H9 (cell line): ENCODE measurements around the gene BABAM1. TPM values are rescaled to one million over a fixed set of nuclear protein-coding genes. Genes with fewer than 3 reads are reported as not detected.
A peak's percentile ranks its signal among the peaks of the same experiment; 100 is the strongest.

Source experiments
- DNase-seq: peaks from one replicate; pipeline ENCODE4 v3.0.0-alpha.2; 2017
- H2AFZ ChIP-seq: one replicate; pipeline ENCODE4 v1.6.1; 2013; ENCODE audit warnings: mild to moderate bottlenecking, low read length, control low read depth, moderate library complexity
- H2AK5ac ChIP-seq: 2 replicates; pipeline ENCODE4 v1.6.1; 2013; ENCODE audit warnings: low read length, control low read depth, mixed read lengths; ENCODE audit not compliant: insufficient read length
- H2BK120ac ChIP-seq: one replicate; pipeline ENCODE4 v1.6.1; 2013; ENCODE audit warnings: low read depth, mild to moderate bottlenecking, low read length, control low read depth, inconsistent platforms; ENCODE audit not compliant: poor library complexity, severe bottlenecking
- H2BK12ac ChIP-seq: 2 replicates; pipeline ENCODE4 v1.6.1; 2013; ENCODE audit warnings: low read length, control low read depth, mixed read lengths, low read depth; ENCODE audit not compliant: insufficient read length
- H2BK15ac ChIP-seq: 2 replicates; pipeline ENCODE4 v1.6.1; 2013; ENCODE audit warnings: low read depth, low read length, control low read depth
- H2BK20ac ChIP-seq: one replicate; pipeline ENCODE4 v1.6.1; 2013; ENCODE audit warnings: low read depth, mild to moderate bottlenecking, low read length, control low read depth, inconsistent platforms; ENCODE audit not compliant: poor library complexity, severe bottlenecking
- H2BK5ac ChIP-seq: 2 replicates; pipeline ENCODE4 v1.6.1; 2013; ENCODE audit warnings: low read length, control low read depth, mixed read lengths; ENCODE audit not compliant: insufficient read length
- H3K14ac ChIP-seq: 2 replicates; pipeline ENCODE4 v1.6.1; 2013; ENCODE audit warnings: low read length, control low read depth; ENCODE audit not compliant: insufficient read depth
- H3K18ac ChIP-seq: 2 replicates; pipeline ENCODE4 v1.6.1; 2013; ENCODE audit warnings: low read depth, mild to moderate bottlenecking, mixed read lengths, low read length, control low read depth; ENCODE audit not compliant: insufficient read length
- H3K23ac ChIP-seq: 2 replicates; pipeline ENCODE4 v1.6.1; 2013; ENCODE audit warnings: low read length, control low read depth, mixed read lengths, low read depth; ENCODE audit not compliant: insufficient read length
- H3K23me2 ChIP-seq: 2 replicates; pipeline ENCODE4 v1.6.1; 2013; ENCODE audit warnings: low read depth, mild to moderate bottlenecking, mixed read lengths, low read length, control low read depth; ENCODE audit not compliant: insufficient read length, poor library complexity, severe bottlenecking
- H3K27ac ChIP-seq: 2 replicates; pipeline ENCODE4 v1.5.1; 2013; ENCODE audit warnings: low read length, control low read depth, mixed read lengths, low read depth; ENCODE audit not compliant: insufficient read length
- H3K27me3 ChIP-seq: 2 replicates; pipeline ENCODE4 v1.6.1; 2013; ENCODE audit warnings: low read length, control low read depth, inconsistent platforms; ENCODE audit not compliant: insufficient read depth
- H3K4ac ChIP-seq: 2 replicates; pipeline ENCODE4 v1.6.1; 2013; ENCODE audit warnings: low read depth, mild to moderate bottlenecking, control low read depth, inconsistent platforms, low read length, moderate library complexity
- H3K4me1 ChIP-seq: 2 replicates; pipeline ENCODE4 v1.6.1; 2013; ENCODE audit warnings: low read length, control low read depth, inconsistent platforms; ENCODE audit not compliant: insufficient read depth
- H3K4me2 ChIP-seq: 2 replicates; pipeline ENCODE4 v1.6.1; 2013; ENCODE audit warnings: low read length, control low read depth, mixed read lengths; ENCODE audit not compliant: insufficient read length, insufficient read depth
- H3K56ac ChIP-seq: 2 replicates; pipeline ENCODE4 v1.6.1; 2013; ENCODE audit warnings: low read depth, mild to moderate bottlenecking, mixed read lengths, low read length, control low read depth; ENCODE audit not compliant: insufficient read length
- H3K79me1 ChIP-seq: 2 replicates; pipeline ENCODE4 v1.6.1; 2013; ENCODE audit warnings: low read depth, mild to moderate bottlenecking, moderate library complexity, low read length, control low read depth, inconsistent platforms; ENCODE audit not compliant: insufficient read depth, poor library complexity, severe bottlenecking
- H3K79me2 ChIP-seq: 2 replicates; pipeline ENCODE4 v1.6.1; 2013; ENCODE audit warnings: low read length, control low read depth, inconsistent platforms; ENCODE audit not compliant: insufficient read depth
- H3K9ac ChIP-seq: 2 replicates; pipeline ENCODE4 v1.6.1; 2013; ENCODE audit warnings: low read length, control low read depth, mixed read lengths; ENCODE audit not compliant: insufficient read length; ENCODE audit errors: extremely low read depth
- H3K9me3 ChIP-seq: one replicate; pipeline ENCODE4 v1.6.1; 2013; ENCODE audit warnings: low read depth, low read length, inconsistent platforms; ENCODE audit not compliant: control insufficient read depth
- H3T11ph ChIP-seq: one replicate; pipeline ENCODE4 v1.6.1; 2013; ENCODE audit warnings: mild to moderate bottlenecking, low read length, control low read depth, inconsistent platforms
- H4K20me1 ChIP-seq: one replicate; pipeline ENCODE4 v1.6.1; 2013; ENCODE audit not compliant: control insufficient read depth, insufficient read length, insufficient read depth
- H4K5ac ChIP-seq: 2 replicates; pipeline ENCODE4 v1.6.1; 2013; ENCODE audit warnings: low read depth, mild to moderate bottlenecking, mixed read lengths, low read length, control low read depth; ENCODE audit not compliant: insufficient read length
- H4K8ac ChIP-seq: replicated peaks from 2 replicates; pipeline ENCODE4 v1.6.1; 2013; ENCODE audit warnings: low read length, control low read depth, mixed read lengths, low read depth; ENCODE audit not compliant: insufficient read length
- H4K91ac ChIP-seq: 2 replicates; pipeline ENCODE4 v1.6.1; 2013; ENCODE audit warnings: low read depth, mild to moderate bottlenecking, moderate library complexity, mixed read lengths, low read length, control low read depth; ENCODE audit not compliant: insufficient read length
- H3K27ac Mint-ChIP-seq, 3 experiments: 2 replicates in 2 of 3; 3 replicates in 1 of 3; pipeline ENCODE4 v1.8.0; 2020 to 2021; ENCODE audit warnings: mixed read lengths in 3 of 3, mild to moderate bottlenecking in 1 of 3, moderate library complexity in 1 of 3
- H3K27me3 Mint-ChIP-seq: 2 replicates; pipeline ENCODE4 v1.8.0; 2021; ENCODE audit warnings: low read depth, mild to moderate bottlenecking, moderate library complexity, mixed read lengths
- H3K36me3 Mint-ChIP-seq, 3 experiments: 2 replicates in 2 of 3; 3 replicates in 1 of 3; pipeline ENCODE4 v1.8.0; 2020 to 2021; ENCODE audit warnings: low read depth in 3 of 3, mixed read lengths in 3 of 3; ENCODE audit not compliant: insufficient read depth in 1 of 3
- H3K4me1 Mint-ChIP-seq, 2 experiments: 2 replicates each; pipeline ENCODE4 v1.8.0; 2020; ENCODE audit warnings: mixed read lengths in 2 of 2
- H3K4me3 Mint-ChIP-seq, 2 experiments: 2 replicates in 1 of 2; 3 replicates in 1 of 2; pipeline ENCODE4 v1.8.0; 2020 to 2021; ENCODE audit warnings: mild to moderate bottlenecking in 2 of 2, mixed read lengths in 2 of 2, moderate library complexity in 1 of 2
- H3K9me3 Mint-ChIP-seq, 2 experiments: 2 replicates in 1 of 2; 3 replicates in 1 of 2; pipeline ENCODE4 v1.8.0; 2020; ENCODE audit warnings: mild to moderate bottlenecking in 2 of 2, mixed read lengths in 2 of 2, moderate library complexity in 1 of 2
- WGBS: extraction: QIAGEN DNeasy Blood & Tissue Kit; methylation state at CpG from one replicate; pipeline ENCODE4 v1.1.7; 2013; ENCODE audit warnings: missing lambda C conversion rate, low lambda C conversion rate, mixed read lengths; ENCODE audit not compliant: insufficient read length; ENCODE audit errors: extremely low coverage; 5-methylcytosine and 5-hydroxymethylcytosine counted together
- total RNA-seq: library from RNA; stranded (reverse); gene quantifications from 2 replicates; pipeline ENCODE4 v1.2.1, GENCODE V29; 2021
- TF ChIP-seq, protein P1 (sequence below): fragments of 200-600 bp; sonication (generic); conservative IDR thresholded peaks from 3 replicates; pipeline ENCODE4 v1.8.0; 2021; ENCODE audit warnings: antibody characterized with exemption, mild to moderate bottlenecking

BABAM1 gene
- total RNA-seq, 1 experiment from 2014 or later, result 130 TPM

DNA sequence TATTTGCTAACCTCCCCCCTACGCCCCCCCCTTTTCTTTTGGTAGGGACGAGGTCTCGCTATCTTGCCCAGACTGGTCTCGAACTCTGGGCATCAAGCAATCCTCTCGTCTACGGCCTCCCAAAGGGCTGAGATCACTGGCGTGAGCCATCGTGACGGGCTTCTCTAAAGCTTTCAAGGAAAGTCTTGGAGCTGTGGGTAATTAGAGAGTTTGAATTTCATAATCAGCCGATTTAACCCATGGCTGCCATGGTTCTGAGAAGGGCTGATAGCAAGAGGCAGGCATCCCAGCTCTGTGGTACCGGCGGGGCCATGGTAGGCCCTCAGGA lies 36.7 kb downstream of the BABAM1 start:
- no peak overlapping the region for H3K4ac ChIP-seq
- H4K20me1 ChIP-seq, result no peaks in the 10 kb centered on the region
- no peak for DNase-seq
- no peaks in the 10 kb centered on the region for H3K27me3 ChIP-seq
- H2AK5ac ChIP-seq, result no peak overlapping the region
- no peak overlapping the region for H3K14ac ChIP-seq
- H3K9me3 ChIP-seq, result no peaks in the 10 kb centered on the region
- H3K4me1 ChIP-seq, result peaks cover 3% of the 10 kb centered on the region; the same call in 1 of the 2 replicates
- peaks cover 6% of the 10 kb centered on the region for H3K23me2 ChIP-seq
- no peak overlapping the region for H3K4me2 ChIP-seq
- H2BK15ac ChIP-seq, result no peak overlapping the region
- no peak overlapping the region for H2BK5ac ChIP-seq
- Mint-ChIP-seq H3K4me3 (peak overlapping the region; percentile 63 to 76; a peak in 4 of 5 replicates), H3K36me3 (peaks cover 4 to 12% (median 8%) of the 10 kb centered on the region in 3 experiments), H3K27me3 (no peaks in the 10 kb centered on the region; the same call in 1 of the 2 replicates), H3K27ac (no peak overlapping the region; a peak in 2 of 7 replicates), H3K9me3 (no peaks in the 10 kb centered on the region), H3K4me1 (peaks cover 21 to 35% of the 10 kb centered on the region in 2 experiments)
- H2BK20ac ChIP-seq, result no peak overlapping the region
- no peaks in the 10 kb centered on the region for H3K79me2 ChIP-seq
- no peak overlapping the region for H3K18ac ChIP-seq
- H2BK120ac ChIP-seq, result no peak overlapping the region
- no peak overlapping the region for H2BK12ac ChIP-seq
- H3K9ac ChIP-seq, result no peak overlapping the region
- H3K23ac ChIP-seq, result no peak overlapping the region
- no CpG with 5 or more reads among the region's 12 CpGs for WGBS
- no peak overlapping the region for H3K27ac ChIP-seq
- no peak overlapping the region for H3T11ph ChIP-seq
- H4K8ac ChIP-seq, result no peak overlapping the region
- H3K56ac ChIP-seq, result no peak overlapping the region
- no peak overlapping the region for H4K5ac ChIP-seq
- no peak overlapping the region for H4K91ac ChIP-seq
- H3K79me1 ChIP-seq, result no peaks in the 10 kb centered on the region
- TF ChIP-seq, protein P1, sequence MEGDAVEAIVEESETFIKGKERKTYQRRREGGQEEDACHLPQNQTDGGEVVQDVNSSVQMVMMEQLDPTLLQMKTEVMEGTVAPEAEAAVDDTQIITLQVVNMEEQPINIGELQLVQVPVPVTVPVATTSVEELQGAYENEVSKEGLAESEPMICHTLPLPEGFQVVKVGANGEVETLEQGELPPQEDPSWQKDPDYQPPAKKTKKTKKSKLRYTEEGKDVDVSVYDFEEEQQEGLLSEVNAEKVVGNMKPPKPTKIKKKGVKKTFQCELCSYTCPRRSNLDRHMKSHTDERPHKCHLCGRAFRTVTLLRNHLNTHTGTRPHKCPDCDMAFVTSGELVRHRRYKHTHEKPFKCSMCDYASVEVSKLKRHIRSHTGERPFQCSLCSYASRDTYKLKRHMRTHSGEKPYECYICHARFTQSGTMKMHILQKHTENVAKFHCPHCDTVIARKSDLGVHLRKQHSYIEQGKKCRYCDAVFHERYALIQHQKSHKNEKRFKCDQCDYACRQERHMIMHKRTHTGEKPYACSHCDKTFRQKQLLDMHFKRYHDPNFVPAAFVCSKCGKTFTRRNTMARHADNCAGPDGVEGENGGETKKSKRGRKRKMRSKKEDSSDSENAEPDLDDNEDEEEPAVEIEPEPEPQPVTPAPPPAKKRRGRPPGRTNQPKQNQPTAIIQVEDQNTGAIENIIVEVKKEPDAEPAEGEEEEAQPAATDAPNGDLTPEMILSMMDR, result no peak
- no peak overlapping the region for H2AFZ ChIP-seq
